ENCODE measurements around the gene ABHD16B.

GRCh38 chr20:63843778-63844177 is 17.5 kb upstream of the ABHD16B start:
- TF ChIP-seq FOXK2 (IDR thresholded peaks at IDR 0.05) = no peak
- TF ChIP-seq FOXA1 (IDR thresholded peaks at IDR 0.05) = no peak
- TF ChIP-seq ELF4 (IDR thresholded peaks at IDR 0.05) = no peak
- no peak for TF ChIP-seq SUZ12 (IDR thresholded peaks at IDR 0.05)
- no peak for TF ChIP-seq ARNT (IDR thresholded peaks at IDR 0.05)
- TF ChIP-seq FOXM1 (IDR thresholded peaks at IDR 0.05; ENCODE audit: borderline replicate concordance) = no peak
- TF ChIP-seq TARDBP (IDR thresholded peaks at IDR 0.05) = no peak
- TF ChIP-seq NFRKB (IDR thresholded peaks at IDR 0.05) = no peak
- TF ChIP-seq BHLHE40 (IDR thresholded peaks at IDR 0.05; ENCODE audit: borderline replicate concordance) = no peak
- TF ChIP-seq HDGF (IDR thresholded peaks at IDR 0.05; ENCODE audit: borderline replicate concordance) = no peak
